Renal cortical epithelial cell (primary cell): ENCODE data around the gene KLHL28. TPM values are rescaled to one million over a fixed set of nuclear protein-coding genes. Genes with fewer than 3 reads are reported as not detected.

Experiments
- DNase-seq: peaks from one replicate; pipeline ENCODE4 v3.0.0-alpha.2; 2011; ENCODE audit warnings: low read depth
- total RNA-seq: library from RNA; depleted of rRNA; stranded (reverse); fragments of >200 nt; gene quantifications from 2 replicates; pipeline ENCODE4 v1.2.3, GENCODE V29; 2014

KLHL28 gene
- 8.3 and 18.9 TPM in 2 replicates for total RNA-seq

- DNase-seq, result peak; percentile 100
These were observed at the start of gene KLHL28, which contains the start of gene TOGARAM1 for GRCh38 chr14:44961554-44962333. KLHL28 (minus strand) TSS chr14:44961947; CDS start chr14:44945928, 16,019 bp downstream. TOGARAM1 (plus strand) TSS chr14:44962190; CDS start chr14:44962422, 232 bp downstream.

GRCh38 chr14:45003924-45004323 is 42.2 kb upstream of the KLHL28 start:
- no peak for DNase-seq

- DNase-seq, result peak; percentile 26
These were observed 34.1 kb upstream of the KLHL28 start for GRCh38 chr14:44995770-44996294.

- no peak for DNase-seq
These were observed 33.4 kb upstream of the KLHL28 start for GRCh38 chr14:44995196-44995595.

- no peak for DNase-seq
These were observed 28.8 kb upstream of the KLHL28 start for GRCh38 chr14:44990533-44990932.

GRCh38 chr14:44989497-44990440 is 28.0 kb upstream of the KLHL28 start:
- DNase-seq, result no peak

- no peak for DNase-seq
These were observed 26.9 kb upstream of the KLHL28 start for GRCh38 chr14:44988694-44989093.

GRCh38 chr14:44982594-44982993 is 20.8 kb upstream of the KLHL28 start:
- DNase-seq, result peak; percentile 32

- no peak for DNase-seq
These were observed 19.5 kb upstream of the KLHL28 start for GRCh38 chr14:44981198-44981597.

- no peak for DNase-seq
These were observed 18.1 kb upstream of the KLHL28 start for GRCh38 chr14:44979740-44980356.

GRCh38 chr14:44979273-44979672 is 17.5 kb upstream of the KLHL28 start:
- no peak for DNase-seq

GRCh38 chr14:44971459-44971858 is 9.7 kb upstream of the KLHL28 start:
- DNase-seq, result no peak

GRCh38 chr14:44970907-44971306 is 9.2 kb upstream of the KLHL28 start:
- no peak for DNase-seq

- no peak for DNase-seq
These were observed 7.0 kb upstream of the KLHL28 start for GRCh38 chr14:44968714-44969113.

- peak; percentile 22 for DNase-seq
These were observed 5.0 kb upstream of the KLHL28 start for GRCh38 chr14:44966601-44967336.

GRCh38 chr14:44963775-44964380 is 2.1 kb upstream of the KLHL28 start:
- no peak for DNase-seq

- DNase-seq, result no peak
These were observed 1.3 kb upstream of the KLHL28 start for GRCh38 chr14:44963044-44963528.

GRCh38 chr14:44962334-44963043 is 742 bp upstream of the KLHL28 start:
- DNase-seq, result peak; percentile 17

- peak; percentile 45 for DNase-seq
These were observed 595 bp downstream of the KLHL28 start for GRCh38 chr14:44961151-44961553.

GRCh38 chr14:44960646-44961045 is 1.1 kb downstream of the KLHL28 start:
- no peak for DNase-seq
